Suprapubic skin (tissue), 4 donors: ENCODE measurements around the gene GSDME. TPM values are rescaled to one million over a fixed set of nuclear protein-coding genes. Genes with fewer than 3 reads are reported as not detected.
"Not testable (repeated sequence)": the region's sequence is repeated elsewhere in the genome, so short reads cannot be mapped to it uniquely, and the experiment has no call there.

Source experiments
- DNase-seq, 2 donors: peaks; one replicate each; pipeline ENCODE4 v3.0.0-alpha.2; 2019; ENCODE audit warnings: low spot score in 2 of 2
- H3K27ac ChIP-seq: fragments of 200-600 bp; sonication (generic); one replicate; pipeline ENCODE4 v1.5.1; 2019
- H3K27me3 ChIP-seq: fragments of 200-600 bp; sonication (generic); one replicate; pipeline ENCODE4 v1.5.1; 2019
- H3K36me3 ChIP-seq: fragments of 200-600 bp; sonication (generic); one replicate; pipeline ENCODE4 v1.5.1; 2019
- H3K4me1 ChIP-seq: fragments of 200-600 bp; sonication (generic); one replicate; pipeline ENCODE4 v1.5.1; 2019
- H3K4me3 ChIP-seq: fragments of 200-600 bp; sonication (generic); one replicate; pipeline ENCODE4 v1.5.1; 2019; ENCODE audit warnings: mild to moderate bottlenecking
- H3K9me3 ChIP-seq: fragments of 200-600 bp; sonication (generic); one replicate; pipeline ENCODE4 v1.5.1; 2019
- EP300 ChIP-seq: sonication (generic); formaldehyde crosslinking; IDR thresholded peaks from one replicate; pipeline ENCODE4 v1.6.1; 2017; ENCODE audit warnings: antibody characterized with exemption
- POLR2A ChIP-seq, 2 donors: fragments of 450-650 bp; IDR thresholded peaks; one replicate each; pipeline ENCODE4 v1.6.1; 2017; ENCODE audit warnings: antibody characterized with exemption in 2 of 2, mild to moderate bottlenecking in 2 of 2, moderate library complexity in 2 of 2
- POLR2AphosphoS5 ChIP-seq, 3 donors: sonication (generic); formaldehyde crosslinking; IDR thresholded peaks; one replicate each; pipeline ENCODE4 v1.6.1; 2017; ENCODE audit warnings: antibody characterized with exemption in 3 of 3
- WGBS: methylation state at CpG from one replicate; pipeline ENCODE4 v1.1.5; 2018; 5-methylcytosine and 5-hydroxymethylcytosine counted together
- total RNA-seq, 4 donors: library from RNA; depleted of rRNA; stranded (reverse); fragments of >200 nt; gene quantifications; one replicate each; pipeline ENCODE4 v1.1.0, GENCODE V29; 2016
- TF ChIP-seq, protein P1 (sequence below), 2 donors: fragments of 200-600 bp in 1 of 2; fragments of 450-650 bp in 1 of 2; sonication (generic) in 1 of 2; IDR thresholded peaks; one replicate each; pipeline ENCODE4 v1.5.1; 2016 to 2019; ENCODE audit warnings: antibody characterized with exemption in 2 of 2, mild to moderate bottlenecking in 1 of 2, moderate library complexity in 1 of 2

GSDME gene
- total RNA-seq, 4 donors from 2014 or later: 1.4 to 7.2 (median 2.5) TPM

DNA sequence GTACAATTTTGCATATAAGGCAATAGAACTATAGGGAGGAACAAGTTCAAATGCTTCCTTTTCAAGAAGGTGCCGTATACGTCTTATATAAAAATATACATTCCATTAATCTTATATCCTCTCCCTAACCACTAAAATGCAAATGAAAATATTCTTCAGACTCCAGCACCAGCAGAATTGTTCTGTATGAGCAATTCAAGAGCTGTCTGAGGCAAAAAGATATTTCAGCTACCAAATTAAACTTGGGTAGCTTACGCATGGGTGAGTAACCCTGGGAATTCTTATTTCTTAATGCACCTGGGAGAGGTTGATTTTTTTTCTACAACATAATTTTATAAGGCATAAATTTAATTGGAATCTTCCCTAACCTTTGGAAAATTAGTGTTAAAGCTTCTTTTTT is 42.2 kb upstream of the GSDME start:
- no peaks in the 10 kb centered on the region for H3K4me1 ChIP-seq
- no peak for TF ChIP-seq EP300
- TF ChIP-seq, protein P1, sequence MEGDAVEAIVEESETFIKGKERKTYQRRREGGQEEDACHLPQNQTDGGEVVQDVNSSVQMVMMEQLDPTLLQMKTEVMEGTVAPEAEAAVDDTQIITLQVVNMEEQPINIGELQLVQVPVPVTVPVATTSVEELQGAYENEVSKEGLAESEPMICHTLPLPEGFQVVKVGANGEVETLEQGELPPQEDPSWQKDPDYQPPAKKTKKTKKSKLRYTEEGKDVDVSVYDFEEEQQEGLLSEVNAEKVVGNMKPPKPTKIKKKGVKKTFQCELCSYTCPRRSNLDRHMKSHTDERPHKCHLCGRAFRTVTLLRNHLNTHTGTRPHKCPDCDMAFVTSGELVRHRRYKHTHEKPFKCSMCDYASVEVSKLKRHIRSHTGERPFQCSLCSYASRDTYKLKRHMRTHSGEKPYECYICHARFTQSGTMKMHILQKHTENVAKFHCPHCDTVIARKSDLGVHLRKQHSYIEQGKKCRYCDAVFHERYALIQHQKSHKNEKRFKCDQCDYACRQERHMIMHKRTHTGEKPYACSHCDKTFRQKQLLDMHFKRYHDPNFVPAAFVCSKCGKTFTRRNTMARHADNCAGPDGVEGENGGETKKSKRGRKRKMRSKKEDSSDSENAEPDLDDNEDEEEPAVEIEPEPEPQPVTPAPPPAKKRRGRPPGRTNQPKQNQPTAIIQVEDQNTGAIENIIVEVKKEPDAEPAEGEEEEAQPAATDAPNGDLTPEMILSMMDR (IDR thresholded peaks at IDR 0.05): no peak
- TF ChIP-seq POLR2A (IDR thresholded peaks at IDR 0.05): no peak
- TF ChIP-seq POLR2AphosphoS5 (IDR thresholded peaks at IDR 0.05): no peak
- H3K9me3 ChIP-seq: no peaks in the 10 kb centered on the region
- no peak overlapping the region for H3K27ac ChIP-seq
- no peaks in the 10 kb centered on the region for H3K27me3 ChIP-seq
- DNase-seq: no peak
- H3K36me3 ChIP-seq: peaks cover 27% of the 10 kb centered on the region
- 98% methylated on average over 3 of the region's 3 CpGs for WGBS
- H3K4me3 ChIP-seq: no peak overlapping the region

DNA sequence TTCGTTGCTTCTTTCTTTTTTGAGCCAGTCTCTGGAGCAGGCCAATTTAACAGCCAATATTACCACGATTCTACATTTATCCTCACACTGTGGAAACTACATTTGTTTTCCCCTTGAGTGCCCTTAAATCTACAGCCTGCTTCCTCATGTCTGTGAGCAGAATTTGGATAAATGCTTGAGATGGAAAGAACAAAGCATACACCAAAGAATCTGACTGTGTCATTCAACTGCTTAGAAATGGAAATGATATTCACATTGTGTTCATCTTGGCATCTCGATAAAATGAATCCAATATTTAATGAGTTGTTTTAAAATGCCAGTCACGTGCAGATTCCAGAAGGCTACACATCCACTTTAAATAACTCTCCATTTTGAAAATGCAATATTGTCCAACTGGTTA is 41.0 kb upstream of the GSDME start:
- Histone ChIP-seq H3K4me1 (no peaks in the 10 kb centered on the region), H3K27me3 (no peaks in the 10 kb centered on the region), H3K27ac (no peak overlapping the region), H3K4me3 (no peak overlapping the region), H3K9me3 (no peaks in the 10 kb centered on the region), H3K36me3 (peaks cover 15% of the 10 kb centered on the region)
- 83% methylated on average over 4 of the region's 4 CpGs for WGBS
- DNase-seq: no peak
- TF ChIP-seq POLR2A (IDR thresholded peaks at IDR 0.05) (no peak), EP300 (no peak), POLR2AphosphoS5 (IDR thresholded peaks at IDR 0.05) (no peak)
- TF ChIP-seq, protein P1 (IDR thresholded peaks at IDR 0.05): no peak

DNA sequence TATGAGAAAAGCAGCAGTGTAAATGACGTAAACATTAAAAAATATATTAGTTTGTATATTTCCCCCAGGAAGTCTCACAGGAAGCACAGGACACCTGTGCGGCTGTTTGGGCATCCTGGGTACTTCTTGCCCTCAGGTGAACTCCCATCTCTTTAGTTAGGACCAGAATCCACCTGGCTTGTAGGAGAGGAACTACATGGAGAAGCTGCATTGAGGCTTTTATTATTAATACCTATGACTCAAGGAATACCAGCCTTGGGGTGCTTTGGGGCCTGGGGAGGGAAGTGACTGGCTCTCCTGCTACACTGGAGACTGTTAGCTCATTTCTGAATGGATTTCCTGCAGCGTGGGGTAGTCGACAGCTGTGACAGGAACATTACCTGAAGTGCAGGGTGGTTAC is 40.0 kb upstream of the GSDME start:
- WGBS: 92% methylated on average over 4 of the region's 4 CpGs
- peaks cover 8% of the 10 kb centered on the region for H3K36me3 ChIP-seq
- H3K27me3 ChIP-seq: no peaks in the 10 kb centered on the region
- H3K4me3 ChIP-seq: no peak overlapping the region
- no peak overlapping the region for H3K27ac ChIP-seq
- TF ChIP-seq, protein P1 (IDR thresholded peaks at IDR 0.05): no peak
- TF ChIP-seq POLR2A (IDR thresholded peaks at IDR 0.05) (no peak), POLR2AphosphoS5 (IDR thresholded peaks at IDR 0.05) (no peak), EP300 (no peak)
- H3K9me3 ChIP-seq: no peaks in the 10 kb centered on the region
- H3K4me1 ChIP-seq: no peaks in the 10 kb centered on the region
- DNase-seq: no peak

DNA sequence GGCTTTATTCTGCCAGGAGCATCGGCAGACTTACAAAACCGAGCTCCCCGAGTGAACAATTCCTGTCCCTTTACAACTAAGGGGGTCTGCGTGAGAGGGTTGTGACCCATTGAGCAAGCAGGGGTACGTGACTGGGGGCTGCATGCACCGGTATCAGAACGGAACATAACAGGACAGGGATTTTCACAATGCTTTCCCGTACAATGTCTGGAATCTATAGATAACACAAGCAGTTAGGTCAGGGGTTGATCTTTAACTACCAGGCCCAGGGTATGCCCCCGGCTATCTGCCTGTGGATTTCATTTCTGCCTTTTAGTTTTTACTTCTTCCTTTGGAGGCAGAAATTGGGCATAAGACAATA is 38.1 kb upstream of the GSDME start:
- Histone ChIP-seq H3K9me3 (no peaks in the 10 kb centered on the region), H3K4me1 (no peaks in the 10 kb centered on the region), H3K27me3 (no peaks in the 10 kb centered on the region), H3K36me3 (no peaks in the 10 kb centered on the region), H3K27ac (no peak overlapping the region), H3K4me3 (no peak overlapping the region)
- no peak for DNase-seq
- 92% methylated on average over 9 of the region's 9 CpGs for WGBS
- TF ChIP-seq EP300 (no peak), POLR2AphosphoS5 (IDR thresholded peaks at IDR 0.05) (no peak), POLR2A (IDR thresholded peaks at IDR 0.05) (no peak)
- TF ChIP-seq, protein P1 (IDR thresholded peaks at IDR 0.05): no peak

DNA sequence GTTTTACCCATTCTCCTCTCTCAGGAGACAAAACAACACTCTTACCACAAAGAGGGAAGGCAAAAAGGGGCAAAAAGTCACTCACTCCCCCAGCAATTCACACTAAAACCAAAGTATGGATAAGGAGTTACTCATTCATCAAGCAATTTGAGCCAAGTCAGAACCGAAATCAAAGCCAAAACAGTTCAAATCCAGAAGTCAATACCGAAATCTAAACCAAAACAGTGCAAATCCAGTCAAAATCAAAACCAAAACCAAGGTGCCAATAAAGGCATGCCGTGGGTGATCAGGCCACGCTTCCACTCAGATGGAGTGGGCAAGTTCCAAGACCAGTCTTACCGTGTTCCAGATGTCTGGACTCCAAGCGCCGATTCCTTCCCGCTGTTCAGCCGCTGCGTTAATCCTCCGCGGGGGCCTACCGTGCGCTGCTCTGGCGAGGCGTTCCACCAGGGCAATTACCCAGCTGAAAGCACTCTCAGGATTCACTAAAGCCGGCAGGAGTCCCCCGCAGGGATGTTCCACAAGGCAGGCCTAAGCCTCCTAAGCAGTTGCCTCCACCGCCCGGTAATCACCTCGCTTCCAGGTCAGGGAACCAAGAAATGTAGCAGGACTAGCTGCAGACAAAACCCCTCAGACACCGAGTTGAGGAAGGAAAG is 37.6 kb upstream of the GSDME start:
- not testable (repeated sequence) for H3K27ac ChIP-seq, H3K4me3 ChIP-seq, DNase-seq, H3K27me3 ChIP-seq, H3K36me3 ChIP-seq, H3K9me3 ChIP-seq, H3K4me1 ChIP-seq
- 95% methylated on average over 20 of the region's 22 CpGs for WGBS
